OCI-LY1 (cell line): ENCODE results near the gene PLXNB3.

Experiments used
- CTCF ChIP-seq: fragments of 200-600 bp; sonication (generic), shearing (Covaris generic); IDR thresholded peaks from 2 replicates; pipeline ENCODE4 v1.5.1; 2017; ENCODE audit warnings: mild to moderate bottlenecking, antibody characterized with exemption, low read length, moderate library complexity, mixed read lengths
- EZH2 ChIP-seq: fragments of 200-600 bp; sonication (generic), shearing (Covaris generic); IDR thresholded peaks from 2 replicates; pipeline ENCODE4 v1.8.0; 2017; ENCODE audit warnings: borderline replicate concordance, mixed run types, mild to moderate bottlenecking, antibody characterized with exemption, low read length, moderate library complexity, mixed read lengths

- no peak for TF ChIP-seq CTCF
- TF ChIP-seq EZH2, result no peak
These were observed 19.4 kb downstream of the PLXNB3 start for GRCh38 chrX:153783378-153784013.
